Nephron (organoid): ENCODE data around the gene ZNF646.

ENCODE experiments used
- H3K27ac Mint-ChIP-seq, 3 experiments: 2 replicates each; pipeline ENCODE4 v1.8.0; 2020; ENCODE audit warnings: mixed read lengths in 3 of 3, mild to moderate bottlenecking in 2 of 3, moderate library complexity in 1 of 3
- H3K27me3 Mint-ChIP-seq: 2 replicates; pipeline ENCODE4 v1.8.0; 2021; ENCODE audit warnings: low read depth, mild to moderate bottlenecking, moderate library complexity, mixed read lengths
- H3K36me3 Mint-ChIP-seq: 2 replicates; pipeline ENCODE4 v1.8.0; 2020; ENCODE audit warnings: low read depth, mixed read lengths
- H3K4me1 Mint-ChIP-seq: 2 replicates; pipeline ENCODE4 v1.8.0; 2020; ENCODE audit warnings: mixed read lengths
- H3K4me3 Mint-ChIP-seq, 3 experiments: 2 replicates each; pipeline ENCODE4 v1.8.0; 2020; ENCODE audit warnings: mild to moderate bottlenecking in 3 of 3, mixed read lengths in 3 of 3, moderate library complexity in 2 of 3
- H3K9me3 Mint-ChIP-seq: 2 replicates; pipeline ENCODE4 v1.8.0; 2020; ENCODE audit warnings: mixed read lengths
- CTCF ChIP-seq, 3 experiments: fragments of 200-600 bp; sonication (generic); IDR thresholded peaks; one replicate each; pipeline ENCODE4 v1.5.0; 2021; ENCODE audit warnings: antibody characterized with exemption in 3 of 3; ENCODE audit not compliant: unreplicated experiment in 3 of 3

The ZNF646 gene

GRCh38 chr16:31086629-31086906 lies 12.3 kb downstream of the ZNF646 start:
- Mint-ChIP-seq H3K27ac (peak overlapping the region; percentile 74 to 91 (median 85)), H3K9me3 (no peaks in the 10 kb centered on the region), H3K27me3 (peaks cover 3% of the 10 kb centered on the region), H3K36me3 (peaks cover 16% of the 10 kb centered on the region), H3K4me1 (peaks cover 21% of the 10 kb centered on the region), H3K4me3 (peak overlapping the region in 2 of 3 experiments; percentile 1 to 62)
- no peak for TF ChIP-seq CTCF (IDR thresholded peaks at IDR 0.05; ENCODE audit: unreplicated experiment in 3 of 3)

- peaks cover 16% of the 10 kb centered on the region for H3K4me1 Mint-ChIP-seq
- no peak for TF ChIP-seq CTCF (IDR thresholded peaks at IDR 0.05; ENCODE audit: unreplicated experiment in 3 of 3)
- no peak overlapping the region for H3K27ac Mint-ChIP-seq
- no peaks in the 10 kb centered on the region for H3K9me3 Mint-ChIP-seq
- H3K4me3 Mint-ChIP-seq: no peak overlapping the region
- H3K36me3 Mint-ChIP-seq: peaks cover 14% of the 10 kb centered on the region
- H3K27me3 Mint-ChIP-seq: no peaks in the 10 kb centered on the region
Observed at GRCh38 chr16:31087481-31087880, 13.3 kb downstream of the ZNF646 start.

GRCh38 chr16:31087971-31088370 lies 13.7 kb downstream of the ZNF646 start:
- no peak for TF ChIP-seq CTCF (IDR thresholded peaks at IDR 0.05; ENCODE audit: unreplicated experiment in 3 of 3)

GRCh38 chr16:31088459-31089183 lies 14.4 kb downstream of the ZNF646 start, which contains the start of gene PRSS53:
PRSS53 (minus strand) TSS chr16:31088943; CDS start chr16:31088809, 134 bp downstream.
- H3K9me3 Mint-ChIP-seq: no peaks in the 10 kb centered on the region
- no peak within 1 kb of the TSS for H3K4me3 Mint-ChIP-seq
- peaks cover 14% of the 10 kb centered on the region for H3K36me3 Mint-ChIP-seq
- no peak within 1 kb of the TSS for H3K27ac Mint-ChIP-seq
- H3K4me1 Mint-ChIP-seq: peaks cover 15% of the 10 kb centered on the region
- H3K27me3 Mint-ChIP-seq: no peaks in the 10 kb centered on the region
- no peak for TF ChIP-seq CTCF (IDR thresholded peaks at IDR 0.05; ENCODE audit: unreplicated experiment in 3 of 3)

More at GRCh38 chr16:31087971-31088370, 13.7 kb downstream of the ZNF646 start:
- H3K27me3 Mint-ChIP-seq: no peaks in the 10 kb centered on the region
- no peak overlapping the region for H3K4me3 Mint-ChIP-seq
- H3K27ac Mint-ChIP-seq: no peak overlapping the region
- peaks cover 15% of the 10 kb centered on the region for H3K4me1 Mint-ChIP-seq
- no peaks in the 10 kb centered on the region for H3K9me3 Mint-ChIP-seq
- peaks cover 14% of the 10 kb centered on the region for H3K36me3 Mint-ChIP-seq

GRCh38 chr16:31089199-31089598 lies 15.0 kb downstream of the ZNF646 start:
- H3K36me3 Mint-ChIP-seq: peaks cover 14% of the 10 kb centered on the region
- H3K27ac Mint-ChIP-seq: no peak overlapping the region
- H3K4me1 Mint-ChIP-seq: peaks cover 20% of the 10 kb centered on the region
- no peak overlapping the region for H3K4me3 Mint-ChIP-seq
- TF ChIP-seq CTCF (IDR thresholded peaks at IDR 0.05; ENCODE audit: unreplicated experiment in 3 of 3): no peak
- H3K27me3 Mint-ChIP-seq: no peaks in the 10 kb centered on the region
- H3K9me3 Mint-ChIP-seq: no peaks in the 10 kb centered on the region

GRCh38 chr16:31090540-31090939 lies 16.3 kb downstream of the ZNF646 start:
- Mint-ChIP-seq H3K4me3 (peak overlapping the region in 2 of 3 experiments; percentile 7 to 13), H3K9me3 (no peaks in the 10 kb centered on the region), H3K36me3 (peaks cover 12% of the 10 kb centered on the region), H3K4me1 (peaks cover 18% of the 10 kb centered on the region), H3K27ac (no peak overlapping the region), H3K27me3 (no peaks in the 10 kb centered on the region)
- no peak for TF ChIP-seq CTCF (IDR thresholded peaks at IDR 0.05; ENCODE audit: unreplicated experiment in 3 of 3)
